HCT116 (cell line): ENCODE measurements around the gene SLCO6A1.

Experiments
- CTCF ChIP-seq, 3 experiments: fragments of 200-600 bp in 1 of 3; sonication (generic) in 1 of 3; IDR thresholded peaks in 2 of 3; conservative IDR thresholded peaks in 1 of 3; 2 replicates each; pipeline ENCODE4 v1.5.1; 2012 to 2017; ENCODE audit warnings: low read depth in 2 of 3, low read length in 2 of 3, antibody characterized with exemption in 1 of 3, borderline replicate concordance in 1 of 3, control low read depth in 1 of 3, mild to moderate bottlenecking in 1 of 3, mixed read lengths in 1 of 3, mixed run types in 1 of 3, moderate library complexity in 1 of 3; ENCODE audit not compliant: insufficient read depth in 1 of 3
- FOSL1 ChIP-seq: IDR thresholded peaks from 2 replicates; pipeline ENCODE4 v1.6.1; 2012; ENCODE audit warnings: low read depth
- MAX ChIP-seq: IDR thresholded peaks from 2 replicates; pipeline ENCODE4 v1.6.1; 2012
- POLR2A ChIP-seq: IDR thresholded peaks from 2 replicates; pipeline ENCODE4 v1.7.0; 2011; ENCODE audit warnings: borderline replicate concordance; ENCODE audit not compliant: insufficient read depth, insufficient read length; ENCODE audit errors: extremely low read depth
- POLR2AphosphoS5 ChIP-seq: IDR thresholded peaks from 2 replicates; pipeline ENCODE4 v1.6.1; 2011; ENCODE audit warnings: mild to moderate bottlenecking, low read depth, low read length, moderate library complexity

DNA sequence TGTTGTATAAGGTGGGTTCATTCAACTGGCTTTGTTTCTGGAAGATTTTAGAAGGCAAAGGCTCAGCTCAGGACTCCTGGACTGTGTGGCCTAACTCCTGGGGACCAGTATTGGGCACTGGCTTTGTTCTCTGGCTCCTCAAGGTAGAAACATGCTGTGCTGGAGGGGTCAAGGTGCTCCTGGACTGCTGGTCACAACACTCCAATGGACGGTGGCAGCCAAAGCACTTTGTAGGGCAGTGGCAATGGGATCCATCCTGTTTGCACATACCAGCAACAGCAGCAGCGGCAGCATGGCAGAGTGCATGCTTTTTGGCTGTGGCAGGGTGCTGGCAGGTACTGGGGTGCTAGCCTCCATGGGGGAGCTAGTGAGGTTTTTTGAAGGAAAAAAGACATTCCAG, 65.3 kb downstream of the SLCO6A1 start:
- TF ChIP-seq CTCF (IDR thresholded peaks at IDR 0.05 in 2 of 3, conservative IDR thresholded peaks at IDR 0.05 in 1 of 3; ENCODE audit: borderline replicate concordance in 1 of 3, insufficient read depth in 1 of 3, low read depth in 2 of 3, low read length in 2 of 3): no peak
- no peak for TF ChIP-seq POLR2A
- TF ChIP-seq MAX: no peak
- no peak for TF ChIP-seq FOSL1
- TF ChIP-seq POLR2AphosphoS5: no peak
